Anterior cingulate cortex (tissue), 58 donors: ENCODE results near the gene PKDCC.

Experiments
- DNase-seq, 58 donors: peaks; one replicate each; lab custom pipeline; 2025; lab: John Stamatoyannopoulos, UW

Gene PKDCC

GRCh38 chr2:42047488-42048298 is at the start of gene PKDCC:
Gene PKDCC, plus strand, starts transcription at chr2:42048021. Its CDS starts 179 bp downstream, at chr2:42048200.
- peak in 50 of 58 donors; percentile 16 to 84 (median 64) for DNase-seq

- DNase-seq, result no peak
Measured at GRCh38 chr2:41998186-41999127, 49.4 kb upstream of the PKDCC start.

GRCh38 chr2:41999128-41999480 is 48.7 kb upstream of the PKDCC start:
- DNase-seq, result no peak

GRCh38 chr2:41999592-42000281 is 48.1 kb upstream of the PKDCC start:
- no peak for DNase-seq

GRCh38 chr2:42001711-42002201 is 46.1 kb upstream of the PKDCC start:
- DNase-seq, result no peak

- peak in 18 of 58 donors; percentile 7 to 59 (median 21) for DNase-seq
Measured at GRCh38 chr2:42007551-42007950, 40.3 kb upstream of the PKDCC start.

GRCh38 chr2:42008241-42008921 is 39.4 kb upstream of the PKDCC start:
- DNase-seq, result no peak

GRCh38 chr2:42009657-42010580 is 37.9 kb upstream of the PKDCC start:
- DNase-seq, result no peak

GRCh38 chr2:42010743-42011298 is 37.0 kb upstream of the PKDCC start:
- DNase-seq, result no peak

GRCh38 chr2:42012137-42012536 is 35.7 kb upstream of the PKDCC start:
- DNase-seq, result no peak

- no peak for DNase-seq
Measured at GRCh38 chr2:42012651-42013050, 35.2 kb upstream of the PKDCC start.

GRCh38 chr2:42013409-42013808 is 34.4 kb upstream of the PKDCC start:
- no peak for DNase-seq

- DNase-seq, result no peak
Measured at GRCh38 chr2:42021464-42021863, 26.4 kb upstream of the PKDCC start.

GRCh38 chr2:42025151-42025582 is 22.7 kb upstream of the PKDCC start:
- no peak for DNase-seq

- DNase-seq, result no peak
Measured at GRCh38 chr2:42026272-42026671, 21.5 kb upstream of the PKDCC start.

- DNase-seq, result peak in 20 of 58 donors; percentile 7 to 69 (median 40)
Measured at GRCh38 chr2:42028571-42029148, 19.2 kb upstream of the PKDCC start.

- no peak for DNase-seq
Measured at GRCh38 chr2:42029171-42029570, 18.6 kb upstream of the PKDCC start.

GRCh38 chr2:42029639-42030199 is 18.1 kb upstream of the PKDCC start:
- DNase-seq, result no peak
